Chondrocyte (in vitro differentiated cells): ENCODE results near the gene GIMAP7. TPM values are rescaled to one million over a fixed set of nuclear protein-coding genes. Genes with fewer than 3 reads are reported as not detected.

Experiments
- DNase-seq: peaks from one replicate; pipeline ENCODE4 v3.0.0; 2021; ENCODE audit warnings: mixed read lengths, low spot score
- H3K27ac Mint-ChIP-seq: one replicate; pipeline ENCODE4 v1.8.0; 2021; ENCODE audit warnings: mild to moderate bottlenecking, moderate library complexity, mixed read lengths; ENCODE audit not compliant: unreplicated experiment
- H3K27me3 Mint-ChIP-seq: 2 replicates; pipeline ENCODE4 v1.8.0; 2021; ENCODE audit warnings: low read depth, mixed read lengths
- H3K36me3 Mint-ChIP-seq: 2 replicates; pipeline ENCODE4 v1.8.0; 2021; ENCODE audit warnings: low read depth, mixed read lengths
- H3K4me1 Mint-ChIP-seq: 2 replicates; pipeline ENCODE4 v1.8.0; 2021; ENCODE audit warnings: low read depth, mild to moderate bottlenecking, mixed read lengths
- H3K4me3 Mint-ChIP-seq: one replicate; pipeline ENCODE4 v1.8.0; 2021; ENCODE audit warnings: mild to moderate bottlenecking, moderate library complexity, mixed read lengths; ENCODE audit not compliant: unreplicated experiment
- H3K9me3 Mint-ChIP-seq: 2 replicates; pipeline ENCODE4 v1.8.0; 2021; ENCODE audit warnings: low read depth, mixed read lengths
- CTCF ChIP-seq: fragments of 200-600 bp; sonication (generic); IDR thresholded peaks from 2 replicates; pipeline ENCODE4 v1.5.0; 2021; ENCODE audit warnings: antibody characterized with exemption, mild to moderate bottlenecking, moderate library complexity
- total RNA-seq: library from RNA; stranded (reverse); gene quantifications from 3 replicates; pipeline ENCODE4 v1.2.1, GENCODE V29; 2021

Gene GIMAP7
- total RNA-seq, 1 donor from 2014 or later = not detected

GRCh38 chr7:150524018-150524417, 9.3 kb downstream of the GIMAP7 start:
- no peak for TF ChIP-seq CTCF
- Mint-ChIP-seq H3K36me3 (no peaks in the 10 kb centered on the region), H3K9me3 (peaks cover 5% of the 10 kb centered on the region), H3K27ac (no peak overlapping the region), H3K4me1 (no peaks in the 10 kb centered on the region), H3K27me3 (peaks cover 4% of the 10 kb centered on the region), H3K4me3 (no peak overlapping the region)
- no peak for DNase-seq

GRCh38 chr7:150531704-150532103, 17.0 kb downstream of the GIMAP7 start:
- no peak for DNase-seq
- TF ChIP-seq CTCF = no peak
- no peaks in the 10 kb centered on the region for H3K36me3 Mint-ChIP-seq
- H3K27ac Mint-ChIP-seq = no peak overlapping the region
- H3K4me1 Mint-ChIP-seq = no peaks in the 10 kb centered on the region
- H3K9me3 Mint-ChIP-seq = peaks cover 47% of the 10 kb centered on the region
- H3K4me3 Mint-ChIP-seq = no peak overlapping the region
- no peaks in the 10 kb centered on the region for H3K27me3 Mint-ChIP-seq

- H3K27ac Mint-ChIP-seq = no peak overlapping the region
- no peaks in the 10 kb centered on the region for H3K36me3 Mint-ChIP-seq
- H3K4me1 Mint-ChIP-seq = no peaks in the 10 kb centered on the region
- H3K4me3 Mint-ChIP-seq = no peak overlapping the region
- no peak for DNase-seq
- no peak for TF ChIP-seq CTCF
- H3K27me3 Mint-ChIP-seq = no peaks in the 10 kb centered on the region
- H3K9me3 Mint-ChIP-seq = peaks cover 60% of the 10 kb centered on the region
Observed at GRCh38 chr7:150538259-150538658, 23.6 kb downstream of the GIMAP7 start.

- H3K27me3 Mint-ChIP-seq = no peaks in the 10 kb centered on the region
- DNase-seq = no peak
- H3K9me3 Mint-ChIP-seq = peaks cover 44% of the 10 kb centered on the region
- TF ChIP-seq CTCF = no peak
- no peak overlapping the region for H3K4me3 Mint-ChIP-seq
- no peak overlapping the region for H3K27ac Mint-ChIP-seq
- no peaks in the 10 kb centered on the region for H3K36me3 Mint-ChIP-seq
- H3K4me1 Mint-ChIP-seq = no peaks in the 10 kb centered on the region
Observed at GRCh38 chr7:150553163-150553562, 38.5 kb downstream of the GIMAP7 start.

- Mint-ChIP-seq H3K27ac (no peak overlapping the region), H3K9me3 (peaks cover 58% of the 10 kb centered on the region)
Observed at GRCh38 chr7:150556521-150557138, 42.0 kb downstream of the GIMAP7 start.

More at GRCh38 chr7:150556521-150557138, 42.0 kb downstream of the GIMAP7 start:
- H3K27me3 Mint-ChIP-seq = no peaks in the 10 kb centered on the region
- H3K36me3 Mint-ChIP-seq = no peaks in the 10 kb centered on the region
- DNase-seq = no peak
- H3K4me1 Mint-ChIP-seq = no peaks in the 10 kb centered on the region
- no peak for TF ChIP-seq CTCF
- no peak overlapping the region for H3K4me3 Mint-ChIP-seq
